Naive thymus-derived CD8-positive, alpha-beta T cell (primary cell): Measurements from ENCODE around the gene IMMP2L. TPM values are rescaled to one million over a fixed set of nuclear protein-coding genes. Genes with fewer than 3 reads are reported as not detected.
"Not testable (repeated sequence)": the region's sequence is repeated elsewhere in the genome, so short reads cannot be mapped to it uniquely, and the experiment has no call there.

Experiments used
- ATAC-seq, 2 donors: fragments of 150-1000 bp; cut with Tn5 transposase in 1 of 2; sonication (Bioruptor Pico), chemical (Tn5 transposase) in 1 of 2; 1 replicate in 1 of 2; 2 replicates in 1 of 2; pipeline ENCODE4 v1.10.0; 2021; ENCODE audit warnings: mild to moderate bottlenecking in 2 of 2, moderate library complexity in 2 of 2
- POLR2A ChIA-PET: fragments of 350-600 bp; sonication (Branson Sonifier 250); formaldehyde crosslinking; loops from one replicate; lab custom pipeline; 2021; ENCODE audit warnings: antibody characterized with exemption; lab: Charles Lee
- DNase-seq, 10 donors: peaks; one replicate each; pipeline versions ENCODE4 v3.0.0 to v3.0.0-alpha.2; 2020 to 2022
- H3K27ac Mint-ChIP-seq, 10 donors: one replicate each; pipeline ENCODE4 v1.8.0; 2020 to 2022; ENCODE audit warnings: mild to moderate bottlenecking in 10 of 10, mixed read lengths in 10 of 10, moderate library complexity in 4 of 10, inconsistent platforms in 1 of 10
- H3K27me3 Mint-ChIP-seq, 5 donors: one replicate each; pipeline ENCODE4 v1.8.0; 2021 to 2022; ENCODE audit warnings: mixed read lengths in 5 of 5
- H3K36me3 Mint-ChIP-seq, 3 donors: one replicate each; pipeline ENCODE4 v1.8.0; 2020 to 2022; ENCODE audit warnings: mixed read lengths in 3 of 3, mild to moderate bottlenecking in 2 of 3, inconsistent platforms in 1 of 3
- H3K4me1 Mint-ChIP-seq, 4 donors: one replicate each; pipeline ENCODE4 v1.8.0; 2021 to 2022; ENCODE audit warnings: mixed read lengths in 4 of 4
- H3K4me3 Mint-ChIP-seq, 10 donors: one replicate each; pipeline ENCODE4 v1.8.0; 2020 to 2022; ENCODE audit warnings: mild to moderate bottlenecking in 10 of 10, mixed read lengths in 10 of 10, moderate library complexity in 6 of 10, inconsistent platforms in 1 of 10
- H3K9me3 Mint-ChIP-seq, 9 donors: one replicate each; pipeline ENCODE4 v1.8.0; 2020 to 2022; ENCODE audit warnings: mixed read lengths in 9 of 9, mild to moderate bottlenecking in 3 of 9, inconsistent platforms in 1 of 9, moderate library complexity in 1 of 9
- polyA plus RNA-seq, 3 donors: library from polyadenylated mRNA; unstranded; fragments of 300-500 nt; fragmentation: Illumina TruSeq; gene quantifications; one replicate each; pipeline ENCODE4 v1.2.3, GENCODE V29; 2021
- total RNA-seq, 8 experiments: library from RNA in 2 of 8; stranded (reverse) in 2 of 8; gene quantifications; one replicate each; pipeline ENCODE4 v1.2.3 and lab custom pipeline; 2021 to 2026

IMMP2L gene
- total and polyA plus RNA-seq, 5 experiments from 2014 or later, result 17.1 to 29.1 (median 19.6) TPM

DNA sequence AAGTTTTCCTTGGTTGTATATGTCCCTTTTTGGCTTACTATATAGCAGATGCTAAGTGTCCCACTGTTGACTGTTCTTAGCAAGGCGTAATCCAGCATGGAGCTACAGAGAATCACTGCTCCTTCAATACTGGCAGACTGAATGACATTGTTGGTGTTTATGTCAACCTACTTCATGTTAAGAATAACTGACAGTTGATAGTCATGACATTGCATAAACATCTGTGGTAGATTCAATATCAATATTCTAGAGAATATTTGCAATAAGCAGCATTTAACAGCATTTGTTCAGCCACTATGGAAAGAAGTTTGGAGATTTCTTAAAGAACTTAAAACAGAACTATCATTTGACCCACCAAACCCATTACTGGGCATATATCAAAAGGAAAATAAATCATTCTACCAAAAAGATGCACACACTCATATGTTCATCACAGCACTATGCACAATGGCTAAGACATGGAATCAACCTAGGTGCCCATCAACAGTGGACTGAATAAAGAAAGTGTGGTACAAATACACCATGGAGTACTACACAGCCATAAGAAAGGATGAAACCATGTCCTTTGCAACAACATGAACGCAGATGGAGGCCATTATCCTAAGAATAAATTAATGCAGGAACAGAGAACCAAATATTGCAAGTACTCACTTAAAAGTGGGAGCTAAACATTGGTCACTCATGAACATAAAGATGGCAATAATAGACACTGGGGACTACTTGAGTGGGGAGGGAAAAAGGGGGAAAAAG lies 88.7 kb downstream of the IMMP2L start:
- ATAC-seq, result no peak
- Mint-ChIP-seq H3K36me3 (peaks cover 12 to 54% (median 18%) of the 10 kb centered on the region in 3 donors), H3K4me1 (peaks cover 0 to 2% (median 0%) of the 10 kb centered on the region in 4 donors), H3K4me3 (no peak overlapping the region), H3K9me3 (peaks cover 0 to 21% (median 13%) of the 10 kb centered on the region in 9 donors), H3K27ac (peak overlapping the region in 1 of 10 donors; percentile 9), H3K27me3 (no peaks in the 10 kb centered on the region)
- POLR2A ChIA-PET, result no interaction called here
- DNase-seq, result no peak

- Mint-ChIP-seq H3K9me3 (peaks cover 0 to 25% (median 13%) of the 10 kb centered on the region in 9 donors), H3K27ac (no peak overlapping the region), H3K36me3 (peaks cover 16 to 58% (median 17%) of the 10 kb centered on the region in 3 donors), H3K4me1 (peaks cover 0 to 2% (median 0%) of the 10 kb centered on the region in 4 donors), H3K4me3 (no peak overlapping the region), H3K27me3 (no peaks in the 10 kb centered on the region)
- ATAC-seq, result no peak
- POLR2A ChIA-PET, result no interaction called here
- no peak for DNase-seq
These were observed 91.3 kb downstream of the IMMP2L start for GRCh38 chr7:111470998-111471397.

GRCh38 chr7:111469894-111470293 lies 92.4 kb downstream of the IMMP2L start:
- peaks cover 16 to 56% (median 17%) of the 10 kb centered on the region in 3 donors for H3K36me3 Mint-ChIP-seq
- H3K4me1 Mint-ChIP-seq, H3K27me3 Mint-ChIP-seq, ATAC-seq, H3K27ac Mint-ChIP-seq, POLR2A ChIA-PET, H3K4me3 Mint-ChIP-seq, DNase-seq: not testable (repeated sequence)
- H3K9me3 Mint-ChIP-seq, result peaks cover 0 to 25% (median 13%) of the 10 kb centered on the region in 9 donors

DNA sequence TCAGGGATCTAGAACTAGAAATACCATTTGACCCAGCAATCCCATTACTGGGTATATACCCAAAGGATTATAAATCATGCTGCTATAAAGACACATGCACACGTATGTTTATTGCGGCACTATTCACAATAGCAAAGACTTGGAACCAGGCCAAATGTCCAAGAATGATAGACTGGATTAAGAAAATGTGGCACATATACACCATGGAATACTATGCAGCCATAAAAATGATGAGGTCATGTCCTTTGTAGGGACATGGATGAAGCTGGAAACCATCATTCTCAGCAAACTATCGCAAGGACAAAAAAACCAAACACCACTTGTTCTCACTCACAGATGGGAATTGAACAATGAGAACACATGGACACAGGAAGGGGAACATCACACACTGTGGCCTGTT lies 96.5 kb downstream of the IMMP2L start:
- DNase-seq, POLR2A ChIA-PET, H3K4me3 Mint-ChIP-seq, H3K4me1 Mint-ChIP-seq, H3K27ac Mint-ChIP-seq, ATAC-seq, H3K27me3 Mint-ChIP-seq: not testable (repeated sequence)
- peaks cover 0 to 13% (median 7%) of the 10 kb centered on the region in 9 donors for H3K9me3 Mint-ChIP-seq
- H3K36me3 Mint-ChIP-seq, result peaks cover 9 to 37% (median 13%) of the 10 kb centered on the region in 3 donors

- POLR2A ChIA-PET, result no interaction called here
- peaks cover 4 to 9% (median 5%) of the 10 kb centered on the region in 3 donors for H3K36me3 Mint-ChIP-seq
- peaks cover 0 to 2% (median under 1%) of the 10 kb centered on the region in 4 donors for H3K4me1 Mint-ChIP-seq
- H3K9me3 Mint-ChIP-seq, result peaks cover 0 to 2% (median 0%) of the 10 kb centered on the region in 9 donors
- no peak overlapping the region for H3K4me3 Mint-ChIP-seq
- ATAC-seq (no peak), DNase-seq (no peak)
- H3K27me3 Mint-ChIP-seq, result no peaks in the 10 kb centered on the region
- no peak overlapping the region for H3K27ac Mint-ChIP-seq
These were observed 101.6 kb downstream of the IMMP2L start for GRCh38 chr7:111460695-111461094.

DNA sequence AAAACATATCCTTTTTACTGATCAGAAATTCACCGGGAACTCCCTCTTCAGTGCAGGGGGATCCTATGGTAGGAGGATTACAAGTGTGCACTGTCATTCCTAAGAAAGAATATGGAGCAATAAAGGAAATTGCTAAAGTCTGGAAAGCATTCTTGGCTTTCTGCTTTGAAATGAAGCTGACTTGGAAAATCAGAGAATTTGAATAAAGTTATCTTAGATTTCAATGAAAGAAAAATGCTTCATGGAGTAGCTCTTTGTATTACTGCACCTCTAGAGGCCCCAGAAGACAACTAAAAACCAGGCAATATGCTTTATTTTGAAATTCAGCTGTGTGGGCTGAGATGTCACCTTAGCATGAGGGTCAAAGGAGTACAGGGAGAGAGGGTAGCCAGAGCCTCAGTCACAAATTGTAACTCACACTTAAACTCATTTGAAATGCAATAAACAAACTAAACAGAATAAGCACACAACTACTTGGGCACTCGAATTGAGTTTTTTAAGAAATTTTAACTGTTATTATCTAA lies 102.5 kb downstream of the IMMP2L start:
- DNase-seq (no peak), ATAC-seq (no peak)
- no peaks in the 10 kb centered on the region for H3K27me3 Mint-ChIP-seq
- H3K9me3 Mint-ChIP-seq, result peaks cover 0 to 2% (median 0%) of the 10 kb centered on the region in 9 donors
- POLR2A ChIA-PET, result no interaction called here
- peaks cover 4 to 6% (median 5%) of the 10 kb centered on the region in 3 donors for H3K36me3 Mint-ChIP-seq
- no peak overlapping the region for H3K27ac Mint-ChIP-seq
- no peak overlapping the region for H3K4me3 Mint-ChIP-seq
- peaks cover 0 to 2% (median under 1%) of the 10 kb centered on the region in 4 donors for H3K4me1 Mint-ChIP-seq

GRCh38 chr7:111459065-111459756 lies 103.1 kb downstream of the IMMP2L start:
- no peaks in the 10 kb centered on the region for H3K9me3 Mint-ChIP-seq
- H3K27ac Mint-ChIP-seq, result no peak overlapping the region
- no peak overlapping the region for H3K4me3 Mint-ChIP-seq
- ATAC-seq, result no peak
- POLR2A ChIA-PET, result no interaction called here
- DNase-seq, result no peak
- peaks cover 4 to 5% (median 4%) of the 10 kb centered on the region in 3 donors for H3K36me3 Mint-ChIP-seq
- no peaks in the 10 kb centered on the region for H3K27me3 Mint-ChIP-seq
- peaks cover 0 to 2% (median under 1%) of the 10 kb centered on the region in 4 donors for H3K4me1 Mint-ChIP-seq

DNA sequence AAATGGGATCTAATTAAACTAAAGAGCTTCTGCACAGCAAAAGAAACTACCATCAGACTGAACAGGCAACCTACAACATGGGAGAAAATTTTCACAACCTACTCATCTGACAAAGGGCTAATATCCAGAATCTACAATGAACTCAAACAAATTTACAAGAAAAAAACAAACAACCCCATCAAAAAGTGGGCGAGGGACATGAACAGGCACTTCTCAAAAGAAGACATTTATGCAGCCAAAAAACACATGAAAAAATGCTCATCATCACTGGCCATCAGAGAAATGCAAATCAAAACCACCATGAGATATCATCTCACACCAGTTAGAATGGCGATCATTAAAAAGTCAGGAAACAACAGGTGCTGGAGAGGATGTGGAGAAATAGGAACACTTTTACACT lies 111.6 kb downstream of the IMMP2L start:
- POLR2A ChIA-PET, H3K27me3 Mint-ChIP-seq, ATAC-seq, DNase-seq, H3K4me3 Mint-ChIP-seq, H3K4me1 Mint-ChIP-seq, H3K27ac Mint-ChIP-seq: not testable (repeated sequence)
- Mint-ChIP-seq H3K9me3 (peaks cover 0 to 24% (median 12%) of the 10 kb centered on the region in 9 donors), H3K36me3 (peaks cover 5 to 18% (median 13%) of the 10 kb centered on the region in 3 donors)

GRCh38 chr7:111447502-111447901 lies 114.8 kb downstream of the IMMP2L start:
- H3K27ac Mint-ChIP-seq, ATAC-seq, POLR2A ChIA-PET, H3K4me1 Mint-ChIP-seq, H3K27me3 Mint-ChIP-seq, DNase-seq, H3K4me3 Mint-ChIP-seq: not testable (repeated sequence)
- Mint-ChIP-seq H3K9me3 (peaks cover 0 to 18% (median 6%) of the 10 kb centered on the region in 9 donors), H3K36me3 (peaks cover 6 to 20% (median 9%) of the 10 kb centered on the region in 3 donors)

DNA sequence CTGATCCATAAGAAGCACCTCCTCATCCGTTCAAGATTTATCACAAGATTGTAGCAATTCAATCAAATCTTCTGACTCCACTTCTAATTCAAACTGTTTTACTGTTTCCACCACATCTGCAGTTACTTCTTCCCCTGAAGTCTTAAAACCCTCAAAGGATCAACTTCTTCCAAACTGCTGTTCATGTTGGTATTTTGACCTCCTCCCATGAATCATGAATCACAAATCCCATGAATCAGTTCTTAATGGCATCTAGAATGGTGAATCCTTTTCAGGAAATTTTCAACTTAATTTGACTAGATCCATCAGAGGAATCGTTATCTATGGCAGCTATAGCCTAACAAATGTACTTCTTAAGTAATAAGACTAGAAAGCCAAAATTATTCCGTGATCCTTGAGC lies 122.3 kb downstream of the IMMP2L start:
- Mint-ChIP-seq H3K4me3 (no peak overlapping the region), H3K27me3 (no peaks in the 10 kb centered on the region), H3K4me1 (peaks cover 0 to 5% (median 2%) of the 10 kb centered on the region in 4 donors), H3K36me3 (peaks cover 24 to 51% (median 37%) of the 10 kb centered on the region in 3 donors), H3K27ac (no peak overlapping the region), H3K9me3 (peaks cover 12 to 61% (median 30%) of the 10 kb centered on the region in 9 donors)
- ATAC-seq, result no peak
- DNase-seq, result no peak
- POLR2A ChIA-PET, result no interaction called here

- ATAC-seq (no peak), DNase-seq (no peak)
- H3K27ac Mint-ChIP-seq, result no peak overlapping the region
- H3K9me3 Mint-ChIP-seq, result peaks cover 15 to 74% (median 40%) of the 10 kb centered on the region in 9 donors
- POLR2A ChIA-PET, result no interaction called here
- no peak overlapping the region for H3K4me3 Mint-ChIP-seq
- H3K27me3 Mint-ChIP-seq, result no peaks in the 10 kb centered on the region
- H3K36me3 Mint-ChIP-seq, result peaks cover 32 to 60% (median 44%) of the 10 kb centered on the region in 3 donors
- H3K4me1 Mint-ChIP-seq, result peaks cover 0 to 5% (median 2%) of the 10 kb centered on the region in 4 donors
These were observed 123.7 kb downstream of the IMMP2L start for GRCh38 chr7:111438369-111439289.

DNA sequence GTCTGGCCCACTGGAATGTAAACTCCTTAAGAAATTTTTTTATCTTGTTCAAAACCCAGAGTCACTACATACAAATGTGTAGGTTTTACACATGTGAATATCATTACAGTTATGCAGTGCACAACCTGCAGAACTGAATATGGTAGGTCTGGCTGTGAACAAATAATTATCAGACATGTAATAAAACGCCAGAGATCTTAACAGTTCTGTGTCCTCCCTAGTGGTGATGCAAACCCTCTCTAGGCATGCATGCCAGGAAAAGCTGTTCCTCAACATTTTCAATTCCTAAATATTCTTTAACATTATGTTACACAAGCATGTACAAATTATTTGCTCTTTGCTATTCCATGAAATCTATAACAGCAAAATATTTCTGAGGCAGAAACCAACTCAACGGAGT lies 124.6 kb downstream of the IMMP2L start:
- ATAC-seq, result no peak
- DNase-seq, result no peak
- no peak overlapping the region for H3K4me3 Mint-ChIP-seq
- H3K9me3 Mint-ChIP-seq, result peaks cover 19 to 83% (median 47%) of the 10 kb centered on the region in 9 donors
- no peak overlapping the region for H3K27ac Mint-ChIP-seq
- H3K4me1 Mint-ChIP-seq, result peaks cover 0 to 4% (median 2%) of the 10 kb centered on the region in 4 donors
- POLR2A ChIA-PET, result no interaction called here
- no peaks in the 10 kb centered on the region for H3K27me3 Mint-ChIP-seq
- H3K36me3 Mint-ChIP-seq, result peaks cover 41 to 63% (median 52%) of the 10 kb centered on the region in 3 donors
